GM21367 (cell line): ENCODE data around the gene ANKDD1A.

Source experiments
- ATAC-seq: cut with Tn5 transposase; IDR thresholded peaks from one replicate; pipeline ENCODE4 v1.9.1; 2021; ENCODE audit not compliant: unreplicated experiment

Gene ANKDD1A

GRCh38 chr15:64895285-64896065 lies 16.2 kb upstream of the ANKDD1A start:
- ATAC-seq = no peak

- no peak for ATAC-seq
Measured at GRCh38 chr15:64896371-64897069, 15.2 kb upstream of the ANKDD1A start.

GRCh38 chr15:64897345-64897985 lies 14.2 kb upstream of the ANKDD1A start:
- no peak for ATAC-seq

DNA sequence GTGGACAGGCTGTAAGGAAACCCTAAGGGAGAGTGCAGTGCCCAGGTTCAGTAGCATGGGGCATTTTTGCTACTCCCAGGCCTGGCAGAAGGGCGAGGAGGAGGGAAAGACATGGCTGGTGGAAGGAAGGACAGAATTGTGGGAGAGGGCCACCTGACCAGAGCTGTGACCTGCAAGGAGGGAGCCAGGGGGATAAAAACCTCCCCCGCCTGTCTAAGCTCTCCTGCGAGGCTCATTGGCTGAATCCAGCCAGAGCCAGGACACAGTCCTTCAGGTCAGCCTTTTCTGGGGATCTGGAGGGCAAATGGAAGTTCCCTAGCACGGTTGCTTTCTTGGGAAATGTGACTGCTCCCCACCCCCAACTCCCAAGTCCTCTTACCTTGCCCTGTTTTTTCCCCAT lies 13.3 kb upstream of the ANKDD1A start:
- no peak for ATAC-seq

GRCh38 chr15:64901141-64901540 lies 10.6 kb upstream of the ANKDD1A start:
- ATAC-seq = no peak

GRCh38 chr15:64901914-64902313 lies 9.8 kb upstream of the ANKDD1A start:
- no peak for ATAC-seq

DNA sequence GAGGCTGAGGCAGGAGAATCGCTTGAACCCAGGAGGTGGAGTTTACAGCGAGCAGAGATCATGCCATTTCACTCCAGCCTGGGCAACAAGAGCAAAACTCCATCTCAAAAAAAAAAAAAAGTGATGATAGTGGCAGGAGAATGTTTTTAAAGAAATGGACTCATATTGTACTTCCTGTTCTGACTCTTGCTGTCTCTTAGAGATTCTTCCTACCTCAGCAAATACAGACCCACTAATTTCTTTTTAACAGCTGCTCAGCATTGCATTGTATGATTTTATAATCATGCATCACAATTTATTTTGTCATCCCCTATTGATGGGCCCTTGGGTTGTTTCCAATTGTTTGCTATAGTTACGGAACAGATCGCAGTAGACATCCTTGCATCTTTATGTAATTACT lies 8.8 kb upstream of the ANKDD1A start:
- no peak for ATAC-seq

- no peak for ATAC-seq
Measured at GRCh38 chr15:64903326-64903950, 8.3 kb upstream of the ANKDD1A start.

DNA sequence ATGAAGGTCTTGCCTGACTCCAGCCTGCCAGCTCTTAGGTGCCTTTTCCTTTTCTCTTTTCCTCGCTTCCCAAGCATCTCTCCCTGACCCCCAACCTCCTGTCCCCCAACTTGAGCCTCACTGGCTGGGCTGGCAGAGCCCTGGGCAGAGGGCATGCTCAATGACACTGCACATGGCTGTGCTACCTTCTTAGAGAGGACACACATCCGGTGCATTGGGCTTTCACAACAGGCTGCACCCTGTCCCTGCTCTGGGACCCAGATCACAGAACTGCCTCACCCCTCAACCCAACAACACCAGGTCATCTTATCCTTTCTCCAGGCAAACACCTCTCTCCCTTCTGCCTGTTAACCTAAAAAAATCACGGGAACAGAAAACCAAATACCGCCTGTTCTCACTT lies 7.5 kb upstream of the ANKDD1A start:
- ATAC-seq = no peak

GRCh38 chr15:64905119-64905831 lies 6.4 kb upstream of the ANKDD1A start:
- no peak for ATAC-seq

GRCh38 chr15:64905941-64906340 lies 5.8 kb upstream of the ANKDD1A start:
- no peak for ATAC-seq

GRCh38 chr15:64906402-64906801 lies 5.3 kb upstream of the ANKDD1A start:
- no peak for ATAC-seq

DNA sequence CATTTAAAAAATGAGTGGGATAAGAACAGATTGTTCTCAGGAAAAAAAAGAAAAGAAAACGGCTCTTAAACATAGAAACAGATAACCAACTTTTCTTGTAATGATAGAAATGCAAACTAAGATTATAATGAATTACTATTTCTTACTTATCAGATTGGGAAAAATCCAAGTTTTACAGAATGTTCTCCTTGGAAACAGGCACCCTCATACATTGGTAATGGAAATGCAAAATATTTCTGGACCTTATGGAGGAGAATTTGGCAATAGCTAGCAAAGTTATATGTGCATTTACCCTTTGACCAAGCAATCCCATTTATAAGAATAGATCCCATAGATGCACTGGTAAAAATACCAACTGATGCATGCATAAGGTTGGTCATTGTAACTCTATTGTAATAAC lies 3.7 kb upstream of the ANKDD1A start:
- no peak for ATAC-seq

DNA sequence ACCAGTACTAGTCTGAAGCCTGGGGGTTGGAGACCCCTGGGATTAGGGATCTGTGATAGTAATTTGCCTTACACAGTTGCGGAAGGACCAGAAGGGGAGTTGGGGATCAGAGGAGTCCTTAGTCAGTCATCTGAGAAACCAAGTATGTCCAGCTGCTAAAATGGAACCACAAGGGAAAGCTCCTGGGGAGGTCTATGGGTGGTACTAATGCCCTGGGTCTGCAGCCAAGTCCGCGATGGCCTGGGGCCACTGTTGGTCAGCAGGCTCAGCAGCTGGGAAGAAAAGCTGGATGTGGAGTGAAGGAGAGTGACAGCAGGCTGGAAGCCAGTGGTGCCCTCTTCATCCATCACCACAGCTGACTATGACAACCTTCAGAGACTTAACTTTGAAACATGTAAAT lies 2.2 kb upstream of the ANKDD1A start:
- no peak for ATAC-seq

- no peak for ATAC-seq
Measured at GRCh38 chr15:64912379-64913325, 950 bp downstream of the ANKDD1A start.

GRCh38 chr15:64915518-64916227 lies 4.0 kb downstream of the ANKDD1A start:
- ATAC-seq = no peak

- ATAC-seq = no peak
Measured at GRCh38 chr15:64916365-64916764, 4.7 kb downstream of the ANKDD1A start.

- ATAC-seq = no peak
Measured at GRCh38 chr15:64917211-64917610, 5.5 kb downstream of the ANKDD1A start.

DNA sequence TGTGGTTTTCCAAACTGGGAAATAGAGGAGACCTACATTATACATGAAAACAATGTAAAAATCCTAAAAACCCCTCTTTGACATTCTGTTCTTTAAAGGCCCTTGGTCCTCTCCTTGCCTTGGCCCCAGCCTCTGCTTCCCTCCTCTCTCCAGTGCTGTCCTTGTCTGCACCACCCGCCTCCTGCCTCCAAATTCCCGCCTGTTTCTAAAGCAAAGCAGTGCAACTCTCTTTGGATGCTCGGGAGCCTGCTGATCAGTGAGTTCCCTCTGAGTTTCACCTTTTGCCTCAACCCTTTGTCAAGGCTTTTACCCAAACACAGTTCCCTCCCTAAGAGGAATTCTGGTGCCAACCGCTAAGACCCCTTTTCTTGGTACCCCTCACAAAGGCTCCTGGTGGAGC lies 8.0 kb downstream of the ANKDD1A start:
- no peak for ATAC-seq
